ENCODE results near the gene ARHGEF1.
"Not testable (repeated sequence)": the region's sequence is repeated elsewhere in the genome, so short reads cannot be mapped to it uniquely, and the experiment has no call there.

Gene ARHGEF1

GRCh38 chr19:41933693-41934426, 50.9 kb downstream of the ARHGEF1 start:
- DNase-seq: no peak

GRCh38 chr19:41934849-41935374, 51.9 kb downstream of the ARHGEF1 start:
- peak; percentile 76 for DNase-seq

- no peak for DNase-seq
Measured at GRCh38 chr19:41935760-41936415, 52.9 kb downstream of the ARHGEF1 start.

GRCh38 chr19:41936416-41936850, 53.4 kb downstream of the ARHGEF1 start:
- DNase-seq: no peak

DNA sequence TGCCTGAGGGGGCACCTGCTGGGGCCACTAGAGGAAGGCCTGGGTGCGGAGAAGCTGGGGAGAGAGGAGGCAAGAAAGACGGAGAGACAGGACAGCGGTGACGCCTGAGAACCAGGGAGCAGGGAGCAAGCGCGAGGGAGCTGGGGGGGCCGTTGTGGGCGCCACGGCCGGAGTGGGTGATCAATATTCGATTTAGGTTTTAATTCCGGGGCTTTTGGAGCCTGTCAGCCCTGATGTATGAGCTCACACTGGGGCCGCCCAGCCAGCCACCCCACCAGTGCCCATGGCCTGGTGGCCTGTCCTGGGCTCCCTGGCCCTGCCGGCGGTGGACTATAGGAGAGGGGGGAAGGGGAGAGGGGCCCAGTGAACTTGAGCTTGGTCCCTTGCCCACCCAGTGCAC, 54.0 kb downstream of the ARHGEF1 start:
- DNase-seq: no peak

DNA sequence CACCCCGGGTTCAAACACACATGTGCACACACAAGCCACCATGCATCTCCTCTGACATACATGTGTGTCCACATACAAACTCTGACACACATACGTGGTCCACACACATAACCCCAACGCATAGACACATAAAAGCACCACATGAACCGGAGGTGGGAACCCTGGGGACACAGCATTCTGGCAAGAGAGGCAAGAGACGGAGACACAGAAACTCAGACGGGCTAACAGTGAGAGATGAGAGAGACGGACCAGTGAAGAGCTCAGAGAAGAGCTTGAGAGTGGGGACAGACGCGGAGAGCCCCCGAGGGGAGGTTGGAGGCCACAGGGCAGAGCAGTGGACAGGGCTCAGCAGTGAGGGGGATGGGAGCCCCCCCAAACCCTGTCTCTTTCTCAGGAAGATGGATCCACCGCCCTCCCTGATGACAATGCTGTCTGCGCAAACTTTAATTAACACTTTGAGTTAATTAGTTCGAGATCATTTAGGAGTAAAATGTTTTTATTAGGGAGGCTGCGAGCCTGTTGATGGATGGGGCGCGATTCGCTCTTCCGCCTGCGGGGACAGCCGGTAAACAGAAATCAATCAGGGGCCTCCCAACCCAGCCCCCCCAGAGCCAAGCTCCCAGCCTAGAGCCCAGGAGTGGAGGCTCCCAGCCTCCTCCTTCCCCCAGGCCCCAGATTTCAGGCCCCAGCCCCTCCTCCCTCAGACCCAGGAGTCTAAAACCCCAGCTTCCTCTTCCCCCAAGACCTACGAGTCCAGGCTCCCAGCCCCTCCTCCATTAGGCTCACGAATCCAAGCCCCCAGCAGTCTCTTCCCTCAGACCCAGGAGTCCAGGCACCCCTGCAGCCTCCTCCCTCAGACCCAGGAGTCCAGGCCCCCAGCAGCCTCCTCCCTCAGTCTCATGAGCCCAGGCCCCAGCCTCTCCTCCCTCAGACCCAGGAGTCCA, 54.8 kb downstream of the ARHGEF1 start:
- no peak for DNase-seq

GRCh38 chr19:41939209-41939608, 56.2 kb downstream of the ARHGEF1 start:
- DNase-seq: not testable (repeated sequence)

DNA sequence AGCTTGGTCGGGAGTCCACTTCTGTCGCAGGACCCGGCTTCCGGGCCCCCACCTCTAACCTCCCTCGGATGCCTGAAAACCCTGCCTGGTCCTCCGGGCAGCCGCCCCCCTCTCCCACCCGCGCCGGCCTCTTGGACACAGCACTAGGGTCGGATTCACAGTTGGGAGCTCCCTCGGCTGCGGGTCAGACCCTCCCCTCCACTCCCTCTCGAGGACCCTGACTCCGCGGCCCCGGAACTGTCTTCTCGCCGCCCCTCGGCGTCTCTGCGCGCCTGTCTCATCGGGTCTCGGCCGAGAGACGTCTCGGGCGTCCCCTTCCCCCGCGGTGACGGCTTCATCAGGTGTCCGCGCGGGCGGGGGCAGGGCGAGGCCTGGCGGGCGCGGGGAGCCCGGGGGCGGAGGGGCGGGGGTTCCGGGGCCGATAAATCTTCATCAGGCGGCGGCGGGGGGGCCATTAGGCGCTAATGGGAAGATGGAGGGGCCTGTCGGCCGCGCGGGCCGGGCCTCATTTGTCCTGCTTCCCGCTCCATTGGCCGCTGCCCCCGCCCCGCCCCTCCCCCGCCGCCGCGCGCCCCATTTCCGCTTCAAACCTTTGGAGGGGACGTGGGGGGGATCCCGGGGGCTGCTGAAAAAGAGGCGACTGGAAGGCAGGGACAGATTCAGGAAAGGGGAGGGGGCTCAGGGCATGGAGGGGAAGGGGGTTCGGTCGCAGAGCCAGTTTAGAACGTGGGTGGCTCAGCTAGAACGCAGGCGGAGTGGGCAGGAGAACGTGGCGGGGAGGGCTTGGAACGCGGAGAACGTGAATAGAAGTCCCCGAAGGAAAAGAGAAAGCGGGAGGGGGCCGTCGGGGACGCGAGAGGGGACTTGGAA, 57.1 kb downstream of the ARHGEF1 start:
- peak; percentile 69 for DNase-seq

- no peak for DNase-seq
Measured at GRCh38 chr19:41940731-41941409, 57.9 kb downstream of the ARHGEF1 start.

- DNase-seq: no peak
Measured at GRCh38 chr19:41941410-41942202, 58.6 kb downstream of the ARHGEF1 start.

DNA sequence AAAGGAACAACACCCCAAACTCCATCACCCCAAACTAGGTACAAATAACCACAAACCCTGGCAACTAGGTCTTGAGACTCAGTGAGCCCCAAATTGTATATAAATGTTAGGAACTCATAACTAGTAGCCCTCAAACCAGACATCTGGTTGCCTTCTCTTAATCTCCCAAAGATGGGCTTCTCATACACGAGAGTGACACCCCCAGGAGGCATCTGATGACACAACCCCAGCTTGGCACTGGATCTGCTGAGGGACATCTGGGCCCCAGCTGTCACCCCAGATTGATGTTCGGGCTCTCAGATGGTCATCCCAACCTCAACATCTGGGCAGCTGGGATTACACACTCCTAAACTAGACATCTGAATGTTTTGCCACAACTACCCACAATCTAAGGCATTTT, 61.4 kb downstream of the ARHGEF1 start:
- no peak for DNase-seq

DNA sequence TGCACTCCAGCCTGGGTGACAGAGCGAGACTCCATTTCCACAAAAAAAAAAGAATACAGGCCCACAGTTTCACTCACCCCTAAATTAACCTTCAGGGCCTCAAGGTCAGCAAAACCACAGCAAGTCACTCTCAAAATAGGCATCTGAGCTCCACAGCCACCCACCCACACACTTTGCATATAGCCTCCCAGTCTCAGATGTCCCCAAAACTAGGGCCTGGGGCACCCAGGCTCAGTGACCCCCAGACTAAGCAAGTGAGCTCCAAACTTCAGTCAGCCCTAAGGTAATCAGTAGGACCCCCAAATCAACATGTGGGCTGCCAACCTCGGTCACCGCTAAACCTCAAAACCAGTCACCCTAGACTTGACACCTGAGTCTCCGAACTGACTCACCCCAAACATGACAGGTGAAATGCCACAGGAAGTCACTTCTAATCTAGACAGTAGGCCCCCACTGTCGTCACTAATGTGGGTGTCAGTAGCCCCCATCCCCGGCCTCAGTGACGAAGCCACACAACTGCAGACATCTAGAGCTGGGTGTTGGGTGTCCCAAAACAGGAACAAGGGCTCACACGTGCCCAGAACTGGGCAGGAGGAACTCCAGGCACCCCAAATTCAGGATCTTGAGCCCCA, 62.3 kb downstream of the ARHGEF1 start:
- DNase-seq: no peak

DNA sequence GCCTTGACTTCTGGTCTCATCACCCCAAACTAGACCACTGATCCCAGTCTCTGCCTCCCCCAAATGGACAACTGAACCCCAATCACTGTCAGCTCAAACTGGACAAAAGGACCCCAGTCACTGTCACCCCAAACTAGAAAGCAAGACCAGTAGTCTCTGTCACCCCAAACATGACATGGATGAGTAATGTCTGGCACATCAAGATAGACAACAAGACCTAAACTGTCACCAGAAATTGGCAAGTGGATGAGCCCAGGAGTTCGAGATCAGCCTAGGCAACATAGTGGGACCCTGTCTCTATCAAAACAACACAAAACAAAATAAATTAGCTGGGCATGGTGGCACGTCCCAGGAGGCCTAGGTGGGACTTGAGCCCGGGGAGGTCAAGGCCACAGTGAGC, 64.1 kb downstream of the ARHGEF1 start:
- no peak for DNase-seq

GRCh38 chr19:41951686-41952172, 68.7 kb downstream of the ARHGEF1 start:
- DNase-seq: peak; percentile 71

GRCh38 chr19:41955521-41955920, 72.5 kb downstream of the ARHGEF1 start:
- DNase-seq: no peak

DNA sequence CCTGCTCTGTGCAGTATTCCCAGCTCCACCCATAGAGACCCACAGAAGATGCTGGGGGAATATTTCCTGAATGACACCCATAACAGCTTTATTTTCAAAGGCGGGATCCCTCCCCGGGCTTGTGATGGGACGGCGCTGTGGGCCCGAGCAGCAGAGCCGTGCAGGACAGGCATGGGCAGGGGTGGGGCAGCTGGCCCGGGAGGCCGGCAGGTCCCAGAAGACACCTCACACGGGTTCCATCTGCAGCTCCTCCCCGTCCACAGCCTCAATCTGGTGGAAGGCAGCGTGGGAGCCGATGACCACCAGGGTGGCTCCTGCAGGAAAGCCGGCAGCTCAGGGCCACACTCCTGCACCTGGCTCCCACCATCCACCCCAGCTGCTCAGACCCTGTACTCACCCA, 73.6 kb downstream of the ARHGEF1 start:
- no peak for DNase-seq
